ENCODE measurements around the gene NPHP4. TPM values are rescaled to one million over a fixed set of nuclear protein-coding genes. Genes with fewer than 3 reads are reported as not detected.

The NPHP4 gene
- total RNA-seq, 6 experiments from 2014 or later: 1.5 to 6.0 (median 2.0) TPM

DNA sequence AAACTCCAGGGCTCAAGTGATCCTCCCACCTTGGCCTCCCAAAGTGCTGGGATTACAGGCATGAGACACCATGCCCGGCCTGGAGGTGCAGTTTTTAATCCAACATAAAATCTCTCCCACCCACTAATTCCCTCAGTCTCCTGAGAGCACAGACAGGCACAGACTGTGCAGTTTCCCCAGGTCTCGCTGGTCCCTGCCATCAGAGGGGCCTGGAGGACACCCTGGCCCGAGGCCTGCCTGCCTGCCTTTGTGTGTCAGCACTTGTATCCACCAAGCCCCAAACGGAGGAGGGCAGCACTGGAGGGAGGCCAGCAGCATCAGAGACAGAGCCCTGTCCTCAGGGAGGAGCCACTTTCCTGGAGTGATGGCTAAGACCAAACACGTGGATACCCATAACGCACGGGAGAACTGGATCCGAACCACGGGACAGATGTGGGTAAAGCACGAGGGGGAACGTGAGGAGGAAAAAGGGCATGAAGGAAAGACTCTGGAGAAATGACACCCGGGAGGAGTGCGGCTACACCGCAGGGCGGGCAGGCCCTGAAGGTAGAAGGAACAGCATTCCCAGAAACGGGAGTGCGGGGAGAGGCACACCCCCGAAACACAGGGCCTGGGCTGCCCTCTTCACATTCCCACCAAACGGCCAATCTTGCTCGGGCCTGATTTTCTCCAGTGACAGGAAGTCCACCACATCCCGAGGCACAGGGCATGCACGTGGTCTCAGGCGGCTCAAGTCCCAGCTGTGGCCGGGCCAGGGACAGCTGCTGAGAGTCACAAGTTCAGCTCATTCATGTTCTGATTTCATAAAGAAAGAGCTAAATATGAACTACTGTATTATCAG is 29.7 kb downstream of the NPHP4 start:
- TF ChIP-seq CTCF (IDR thresholded peaks at IDR 0.05) (no peak), POLR2A (IDR thresholded peaks at IDR 0.05) (no peak)
- no peak for ATAC-seq
- no peaks in the 10 kb centered on the region for H3K27me3 ChIP-seq
- WGBS (ENCODE audit: insufficient coverage, low coverage, low lambda C conversion rate, missing lambda C conversion rate): 80% methylated on average over 7 of the region's 24 CpGs
- H3K36me3 ChIP-seq: no peaks in the 10 kb centered on the region
- no peak overlapping the region for H3K27ac ChIP-seq
- H3K4me3 ChIP-seq: no peak overlapping the region
- intact Hi-C loops (cut with DNase I): no loop called here
- H3K4me1 ChIP-seq: no peaks in the 10 kb centered on the region
- DNase-seq: no peak
- no peaks in the 10 kb centered on the region for H3K9me3 ChIP-seq

- Histone ChIP-seq H3K9me3 (no peaks in the 10 kb centered on the region), H3K27ac (no peak overlapping the region), H3K4me1 (no peaks in the 10 kb centered on the region), H3K4me3 (no peak overlapping the region), H3K27me3 (no peaks in the 10 kb centered on the region), H3K36me3 (no peaks in the 10 kb centered on the region)
- ATAC-seq (no peak), DNase-seq (no peak)
- intact Hi-C loops (cut with DNase I): no loop called here
- no peak for TF ChIP-seq CTCF (IDR thresholded peaks at IDR 0.05)
- no peak for TF ChIP-seq POLR2A (IDR thresholded peaks at IDR 0.05)
- 88% methylated on average over 5 of the region's 11 CpGs for WGBS (ENCODE audit: insufficient coverage, low coverage, low lambda C conversion rate, missing lambda C conversion rate)
These were observed 30.6 kb downstream of the NPHP4 start for GRCh38 chr1:5961601-5962000.

DNA sequence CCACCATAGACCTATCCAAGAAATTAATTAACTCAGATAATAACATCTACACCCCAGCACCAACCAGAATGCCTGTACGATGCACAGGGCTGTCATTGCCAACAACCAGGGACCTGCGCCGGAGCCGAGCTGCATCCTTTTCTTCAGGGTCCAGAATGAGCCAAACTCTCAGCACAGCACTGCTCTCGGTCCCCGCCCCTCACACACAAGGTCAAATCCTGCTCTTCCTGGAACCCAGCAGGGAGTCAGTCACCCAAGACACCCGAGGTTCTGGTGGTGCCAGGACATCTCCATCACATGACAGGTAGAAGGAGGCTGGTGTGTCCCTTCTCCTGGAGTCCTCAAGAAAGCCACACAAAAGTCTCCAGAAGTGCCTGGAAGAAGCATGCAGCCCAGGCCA is 31.9 kb downstream of the NPHP4 start:
- H3K4me1 ChIP-seq: no peaks in the 10 kb centered on the region
- H3K4me3 ChIP-seq: no peak overlapping the region
- TF ChIP-seq CTCF (IDR thresholded peaks at IDR 0.05) (no peak), POLR2A (IDR thresholded peaks at IDR 0.05) (no peak)
- DNase-seq (no peak), ATAC-seq (no peak)
- no peaks in the 10 kb centered on the region for H3K9me3 ChIP-seq
- H3K27me3 ChIP-seq: no peaks in the 10 kb centered on the region
- no peaks in the 10 kb centered on the region for H3K36me3 ChIP-seq
- intact Hi-C loops (cut with DNase I): no loop called here
- no peak overlapping the region for H3K27ac ChIP-seq
- 100% methylated on average over 1 of the region's 7 CpGs for WGBS (ENCODE audit: insufficient coverage, low coverage, low lambda C conversion rate, missing lambda C conversion rate)

GRCh38 chr1:5959667-5960230 is 32.5 kb downstream of the NPHP4 start:
- no peak for TF ChIP-seq CTCF (IDR thresholded peaks at IDR 0.05)
- no peak for TF ChIP-seq POLR2A (IDR thresholded peaks at IDR 0.05)
- Histone ChIP-seq H3K27me3 (no peaks in the 10 kb centered on the region), H3K4me1 (no peaks in the 10 kb centered on the region), H3K9me3 (no peaks in the 10 kb centered on the region), H3K36me3 (no peaks in the 10 kb centered on the region), H3K4me3 (no peak overlapping the region), H3K27ac (no peak overlapping the region)
- intact Hi-C loops (cut with DNase I): no loop called here
- 78% methylated on average over 6 of the region's 9 CpGs for WGBS (ENCODE audit: insufficient coverage, low coverage, low lambda C conversion rate, missing lambda C conversion rate)
- ATAC-seq: no peak
- DNase-seq: no peak

All from right lobe of liver (tissue), 6 donors.